HL-60/S4 treated with phorbol 12-myristate 13-acetate at 8.2 ng/mL for 4 days and 3 days (cell line): ENCODE data around the gene RFTN1.

Experiments used
- in situ Hi-C: fragments of 300-500 bp; cut with MboI; formaldehyde crosslinking; loops from 2 replicates; pipeline ENCODE4 v1.15.0; 2022; ENCODE audit warnings: low sequenced_read_pairs

The RFTN1 gene

DNA sequence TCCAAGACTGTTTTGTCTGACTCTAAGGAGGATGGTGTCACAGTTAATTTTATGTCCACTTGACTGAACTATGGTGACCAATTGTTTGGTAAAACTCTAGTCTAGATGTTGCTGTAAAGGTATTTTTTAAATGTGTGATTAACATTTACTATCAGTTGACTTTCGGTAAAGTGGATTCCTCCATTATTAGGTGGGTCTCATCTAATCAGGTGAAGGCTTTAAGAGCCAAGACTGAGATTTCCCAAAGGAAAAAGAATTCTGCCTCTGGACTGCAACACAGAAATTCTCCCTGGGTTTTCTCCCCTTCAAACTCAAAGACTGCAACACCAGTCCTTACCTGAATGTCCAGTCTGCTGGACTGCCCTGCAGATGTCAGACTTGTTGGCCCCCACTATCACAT, 129.6 kb downstream of the RFTN1 start:
- in situ Hi-C loops = no loop called here

- in situ Hi-C loops = no loop called here
Measured at GRCh38 chr3:16382845-16383244, 130.7 kb downstream of the RFTN1 start.

- in situ Hi-C loops = no loop called here
Measured at GRCh38 chr3:16381426-16381825, 132.1 kb downstream of the RFTN1 start.

GRCh38 chr3:16380421-16380820, 133.1 kb downstream of the RFTN1 start:
- in situ Hi-C loops = no loop called here

DNA sequence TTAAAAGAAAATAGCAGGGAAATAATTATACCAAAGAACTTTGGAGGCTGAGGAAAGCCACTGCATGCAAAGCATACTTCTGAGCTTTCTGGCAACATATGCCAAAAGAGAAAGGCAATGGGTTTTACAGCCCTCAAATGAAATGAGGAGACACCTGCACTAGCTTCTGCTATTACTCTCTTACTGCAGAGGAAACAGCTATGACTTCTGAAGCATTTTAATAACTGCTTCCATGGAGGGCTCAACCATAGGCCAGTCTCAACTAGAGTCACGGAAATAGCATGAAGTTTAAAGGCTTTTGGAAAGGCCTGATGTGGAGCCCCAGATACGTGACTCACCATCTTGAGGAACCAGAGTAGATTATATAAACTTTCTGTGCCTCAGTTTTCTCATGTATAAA, 133.7 kb downstream of the RFTN1 start:
- in situ Hi-C loops = no loop called here

DNA sequence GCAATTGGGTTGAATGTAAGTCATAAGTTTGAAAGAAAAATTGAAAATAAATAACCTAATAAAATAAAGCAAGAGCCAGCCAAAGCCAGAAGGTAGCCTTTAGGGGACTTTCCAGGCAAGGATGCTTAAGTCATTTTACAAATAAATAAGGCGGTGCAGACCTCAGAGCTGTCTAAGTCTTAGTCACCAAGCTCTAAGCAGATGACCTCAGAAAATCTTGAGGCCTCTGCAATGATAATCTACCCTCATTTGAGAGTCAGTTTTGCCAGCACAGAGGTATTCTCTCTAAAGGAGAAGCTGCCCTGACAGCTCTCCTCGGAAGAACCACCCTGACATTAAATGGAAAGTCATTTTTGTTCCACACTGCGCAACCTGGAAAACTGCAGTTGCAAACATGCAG, 134.6 kb downstream of the RFTN1 start:
- in situ Hi-C loops = no loop called here

GRCh38 chr3:16378415-16378814, 135.1 kb downstream of the RFTN1 start:
- in situ Hi-C loops = no loop called here

DNA sequence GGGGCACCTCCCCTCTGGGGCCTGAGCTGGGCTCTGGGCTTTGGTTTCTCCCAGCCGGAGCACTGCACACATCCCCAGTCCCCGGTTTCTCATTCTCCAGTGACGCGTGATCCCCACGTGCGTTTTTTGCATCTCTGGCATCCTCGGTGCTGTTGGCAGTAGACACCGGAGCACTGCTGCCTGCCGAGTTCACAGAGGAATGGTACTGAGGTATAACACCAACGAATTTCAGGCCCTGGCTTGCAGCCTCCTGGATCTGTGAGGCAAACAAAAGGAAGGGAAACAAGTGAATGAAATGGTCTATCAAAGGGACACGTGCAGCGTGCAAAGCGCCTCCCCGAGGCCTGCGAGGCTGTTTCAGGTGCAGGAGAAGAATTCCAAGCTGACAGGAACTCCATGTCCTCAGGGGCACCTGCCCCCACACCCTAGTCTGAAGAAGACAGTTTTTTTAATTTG, 135.6 kb downstream of the RFTN1 start:
- in situ Hi-C loops = no loop called here

- in situ Hi-C loops = no loop called here
Measured at GRCh38 chr3:16377196-16377595, 136.3 kb downstream of the RFTN1 start.

DNA sequence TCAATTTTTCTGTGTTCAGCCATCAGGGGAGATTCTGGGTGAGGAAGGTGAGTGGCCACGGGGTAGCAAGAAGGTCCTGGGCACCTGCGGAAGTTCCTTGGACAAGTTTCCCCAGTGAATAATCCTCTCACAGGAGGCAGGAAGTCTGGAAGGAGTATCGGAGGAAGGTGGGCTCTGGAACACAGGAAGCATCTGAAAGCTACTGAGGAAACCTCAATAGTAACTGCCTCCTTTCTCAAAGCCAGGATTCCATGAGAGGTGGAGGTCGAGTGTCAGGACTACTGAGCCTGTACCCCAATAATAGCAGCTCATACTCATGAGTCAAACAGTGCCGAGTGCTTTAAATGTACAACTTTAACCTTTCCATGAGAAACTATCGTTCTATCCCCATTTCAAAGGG, 137.6 kb downstream of the RFTN1 start:
- in situ Hi-C loops = no loop called here

- in situ Hi-C loops = no loop called here
Measured at GRCh38 chr3:16374935-16375245, 138.6 kb downstream of the RFTN1 start.

DNA sequence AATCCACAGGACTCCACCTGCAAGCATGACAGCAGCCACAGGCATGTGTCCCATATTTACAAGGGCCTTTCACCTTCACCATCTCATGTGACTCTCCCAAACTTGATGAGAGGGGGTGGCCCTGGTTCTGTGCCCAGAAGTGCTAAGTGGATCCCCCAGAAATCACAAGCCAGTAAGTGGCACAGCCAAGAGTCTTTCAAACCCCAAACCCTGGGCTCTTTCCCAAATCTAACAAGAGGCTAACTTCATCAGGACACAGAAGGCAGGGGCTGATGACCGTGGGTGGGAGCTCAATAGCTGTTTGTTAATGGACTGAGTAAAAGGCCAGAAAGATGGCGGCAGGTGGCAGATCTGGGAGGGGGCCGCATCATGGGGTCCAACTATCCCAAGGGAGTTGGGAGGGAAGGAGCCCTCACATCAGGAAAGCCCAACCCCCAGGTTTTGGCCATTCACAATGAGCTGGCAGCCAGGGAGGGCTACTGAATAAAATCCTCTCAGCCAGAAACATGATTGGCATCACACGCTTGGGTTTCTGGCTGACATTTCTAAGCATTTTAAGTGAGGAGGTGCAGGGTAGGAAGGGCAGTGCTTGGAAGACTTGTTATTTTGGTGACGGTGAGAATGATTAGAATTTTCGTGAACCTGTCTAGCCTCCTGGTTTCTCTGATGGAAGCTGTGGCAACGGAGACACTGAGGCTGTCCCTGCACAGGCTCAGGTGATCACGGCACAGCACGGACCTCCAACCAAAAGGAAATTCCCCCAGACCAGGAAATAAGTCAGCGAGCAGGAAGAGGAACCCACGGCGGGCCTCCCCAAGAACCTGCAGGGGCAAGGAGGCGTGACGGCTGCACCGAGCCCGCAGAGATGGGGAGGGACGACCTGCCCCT, 139.2 kb downstream of the RFTN1 start:
- in situ Hi-C loops = no loop called here

GRCh38 chr3:16373341-16373946, 140.1 kb downstream of the RFTN1 start:
- in situ Hi-C loops = no loop called here

- in situ Hi-C loops = no loop called here
Measured at GRCh38 chr3:16372362-16373292, 140.9 kb downstream of the RFTN1 start.

DNA sequence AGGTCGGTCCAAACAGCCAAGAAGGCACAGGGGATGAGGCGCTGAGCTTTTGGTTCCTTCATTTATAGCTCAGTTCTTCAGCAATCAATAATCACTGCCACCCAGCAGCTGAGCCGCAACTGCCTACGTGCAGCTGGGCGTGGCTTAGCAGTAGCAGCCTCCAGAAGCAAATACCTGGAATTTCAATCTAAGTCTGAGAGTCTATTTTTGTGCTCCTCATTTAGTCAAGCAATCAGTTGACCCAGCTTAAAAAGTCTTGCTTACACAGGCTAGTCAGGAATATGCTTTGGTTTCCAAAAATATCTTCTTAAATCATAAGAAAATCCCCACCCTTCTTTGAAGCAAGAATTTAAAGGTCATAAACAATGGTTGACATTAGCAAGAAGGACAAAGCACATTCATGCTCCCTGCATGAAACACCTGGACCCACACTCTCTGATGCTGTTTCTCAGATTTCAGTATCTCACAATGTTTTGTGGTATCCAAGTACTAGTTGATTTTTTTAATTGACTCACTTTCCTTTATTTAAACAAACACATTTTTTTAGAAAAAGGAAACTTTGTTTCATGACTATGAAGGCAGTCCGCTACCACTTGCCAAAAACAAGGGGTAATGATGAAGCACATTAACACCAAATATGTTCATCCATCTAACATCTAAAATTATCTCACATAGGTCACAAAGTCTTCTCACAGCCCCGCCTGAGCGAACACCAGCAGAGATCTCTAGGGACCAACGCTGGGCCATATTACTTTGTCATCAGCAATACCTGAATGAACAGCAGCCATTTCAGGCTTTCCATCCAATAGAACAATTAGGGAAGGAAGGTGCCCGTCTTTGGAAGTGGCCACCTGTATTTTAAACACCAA, 142.4 kb downstream of the RFTN1 start:
- in situ Hi-C loops = no loop called here

- in situ Hi-C loops = no loop called here
Measured at GRCh38 chr3:16370503-16370871, 143.0 kb downstream of the RFTN1 start.

DNA sequence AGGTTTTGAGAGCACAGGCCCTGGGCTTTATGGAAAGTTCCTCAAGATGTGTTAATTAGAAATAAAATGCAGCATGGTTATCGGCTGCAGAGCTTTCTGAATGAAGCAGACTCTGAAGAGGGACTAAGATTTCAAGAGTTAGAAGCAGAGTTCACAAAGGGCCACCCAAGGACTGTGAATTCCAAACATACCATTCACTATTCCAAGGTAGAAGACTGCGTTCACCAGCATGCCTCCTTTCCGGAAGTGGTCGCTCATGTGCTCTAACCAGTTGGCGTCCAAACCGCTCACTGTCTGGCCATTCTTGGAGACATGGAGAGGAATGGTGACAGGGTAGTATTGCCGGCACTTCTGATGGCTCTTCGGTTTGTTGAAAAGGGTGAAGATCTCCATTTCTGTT, 143.6 kb downstream of the RFTN1 start:
- in situ Hi-C loops = no loop called here

- in situ Hi-C loops = no loop called here
Measured at GRCh38 chr3:16369276-16369675, 144.2 kb downstream of the RFTN1 start.

DNA sequence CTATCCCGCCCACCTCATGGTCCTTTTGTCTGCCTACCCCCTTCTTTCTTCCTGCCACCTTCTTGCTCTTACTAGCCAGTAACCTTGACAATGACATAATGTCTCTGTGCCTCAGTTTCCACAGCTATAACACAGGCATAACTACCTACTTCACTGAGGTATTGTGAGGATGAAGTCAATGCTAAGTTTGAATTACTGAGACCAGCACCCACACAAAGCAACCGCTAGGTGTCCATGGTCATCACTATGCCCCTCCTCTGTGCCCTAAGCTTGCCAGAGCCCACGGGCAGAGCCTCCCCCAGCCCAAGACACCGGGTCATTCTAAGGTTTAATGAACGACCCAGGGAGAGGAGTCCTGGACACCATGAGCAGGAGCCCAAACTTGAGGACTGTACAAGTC, 146.9 kb downstream of the RFTN1 start:
- in situ Hi-C loops = no loop called here

DNA sequence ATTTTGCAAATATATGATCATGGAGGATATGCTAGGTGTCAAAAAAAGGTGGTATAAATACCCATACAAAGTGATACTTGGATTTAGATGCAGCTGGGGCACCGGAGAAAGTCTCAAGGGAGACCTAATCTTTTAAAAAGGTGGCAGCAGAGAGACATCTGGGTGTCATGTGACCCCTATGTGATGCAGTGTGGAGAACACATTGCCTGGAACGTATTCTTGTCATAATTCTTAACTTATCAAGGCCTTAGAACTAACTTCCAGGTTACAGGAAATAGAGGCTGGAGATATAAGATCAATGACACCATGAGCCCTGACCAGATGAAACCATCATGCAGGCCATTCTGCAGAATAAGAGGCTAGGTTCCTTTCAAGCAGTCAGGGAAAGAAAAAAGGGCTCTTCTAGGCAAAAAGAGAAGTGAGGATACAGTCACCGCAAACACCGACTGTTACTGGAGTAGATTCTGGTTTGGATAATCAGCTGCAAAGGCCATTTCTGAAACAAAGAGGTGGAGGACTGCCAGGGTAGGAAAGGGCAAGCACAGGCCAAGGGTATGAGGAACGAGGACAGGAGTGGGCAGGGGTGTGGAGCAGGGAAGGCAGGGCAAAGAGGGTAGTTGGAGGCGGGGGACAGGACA, 147.9 kb downstream of the RFTN1 start:
- in situ Hi-C loops = no loop called here
